Body of pancreas (tissue), 4 donors: Measurements from ENCODE around the gene TEX48.

Experiments used
- CTCF ChIP-seq, 7 experiments: fragments of 450-650 bp in 4 of 7; fragments of 200-600 bp in 3 of 7; sonication (generic) in 3 of 7; IDR thresholded peaks; one replicate each; pipeline ENCODE4 v1.5.1; 2016 to 2019; ENCODE audit warnings: antibody characterized with exemption in 7 of 7
- POLR2A ChIP-seq, 3 donors: fragments of 450-650 bp; IDR thresholded peaks; one replicate each; pipeline ENCODE4 v1.6.1; 2016; ENCODE audit warnings: antibody characterized with exemption in 3 of 3, mild to moderate bottlenecking in 2 of 3

GRCh38 chr9:114624677-114625076 is 57.3 kb downstream of the TEX48 start:
- TF ChIP-seq CTCF (IDR thresholded peaks at IDR 0.05) = no peak
- TF ChIP-seq POLR2A (IDR thresholded peaks at IDR 0.05) = no peak
